ENCODE measurements around the gene PPP4R4.
A peak's percentile ranks its signal among the peaks of the same experiment; 100 is the strongest.
"Not testable (repeated sequence)": the region's sequence is repeated elsewhere in the genome, so short reads cannot be mapped to it uniquely, and the experiment has no call there.

Gene PPP4R4

DNA sequence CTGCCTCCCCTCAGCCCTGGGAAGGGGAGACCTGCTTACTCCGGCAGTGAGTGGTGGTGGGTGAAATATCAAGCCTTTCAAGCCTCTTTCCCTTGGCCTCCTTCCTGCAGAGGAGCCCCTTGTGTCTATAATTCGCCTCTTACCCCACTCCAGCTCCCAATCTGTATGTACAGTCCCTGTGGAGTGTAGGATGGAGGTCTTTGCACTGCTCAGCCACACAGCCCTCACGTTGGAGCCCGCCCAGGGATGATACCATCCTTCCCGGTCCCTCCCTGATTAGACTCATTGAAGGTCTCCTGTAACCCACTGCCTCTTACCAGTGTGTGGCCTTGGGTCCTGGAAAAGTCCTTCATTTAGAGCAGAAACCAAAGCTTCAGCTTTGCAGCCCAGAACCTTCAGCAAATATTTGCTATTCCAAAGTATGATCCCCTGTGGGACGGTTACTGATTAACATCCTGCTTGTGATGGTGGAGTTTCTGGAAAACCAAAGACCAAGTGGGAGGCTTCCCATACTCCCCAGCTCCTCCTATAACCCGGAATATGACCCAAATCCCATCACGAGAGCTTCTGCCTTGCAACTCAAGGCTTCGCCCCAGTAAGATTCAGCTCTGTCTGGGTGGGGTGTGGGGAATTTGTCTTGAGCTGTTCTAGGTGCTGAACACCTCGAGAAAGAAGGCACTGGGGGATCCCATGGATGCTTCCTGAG lies 118.9 kb downstream of the PPP4R4 start, which contains the start of gene SERPINA10:
SERPINA10 (minus strand) TSS at position 397 of the 706 bp plus-strand sequence. CDS start 2,675 bp downstream, outside the sequence.
- DNase-seq: no peak
- intact Hi-C loops (cut with DNase I): no loop called here

DNA sequence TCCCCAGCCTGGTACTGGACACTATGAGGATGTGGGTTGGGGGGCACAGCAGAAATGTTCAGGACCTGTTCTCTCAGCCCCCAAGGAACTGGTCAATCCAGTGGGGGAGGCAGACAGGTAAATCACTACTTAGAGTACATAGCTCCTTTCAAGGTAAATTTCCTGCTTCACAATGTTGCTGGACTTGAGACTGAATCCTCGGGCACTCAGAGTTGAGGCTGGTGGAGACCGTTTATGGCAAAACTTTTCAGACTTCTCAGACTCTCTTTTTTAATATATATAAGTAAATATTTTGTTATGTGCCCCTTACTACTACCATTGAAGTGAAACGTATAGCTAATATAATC lies 119.4 kb downstream of the PPP4R4 start:
- DNase-seq: no peak
- intact Hi-C loops (cut with DNase I): no loop called here

DNA sequence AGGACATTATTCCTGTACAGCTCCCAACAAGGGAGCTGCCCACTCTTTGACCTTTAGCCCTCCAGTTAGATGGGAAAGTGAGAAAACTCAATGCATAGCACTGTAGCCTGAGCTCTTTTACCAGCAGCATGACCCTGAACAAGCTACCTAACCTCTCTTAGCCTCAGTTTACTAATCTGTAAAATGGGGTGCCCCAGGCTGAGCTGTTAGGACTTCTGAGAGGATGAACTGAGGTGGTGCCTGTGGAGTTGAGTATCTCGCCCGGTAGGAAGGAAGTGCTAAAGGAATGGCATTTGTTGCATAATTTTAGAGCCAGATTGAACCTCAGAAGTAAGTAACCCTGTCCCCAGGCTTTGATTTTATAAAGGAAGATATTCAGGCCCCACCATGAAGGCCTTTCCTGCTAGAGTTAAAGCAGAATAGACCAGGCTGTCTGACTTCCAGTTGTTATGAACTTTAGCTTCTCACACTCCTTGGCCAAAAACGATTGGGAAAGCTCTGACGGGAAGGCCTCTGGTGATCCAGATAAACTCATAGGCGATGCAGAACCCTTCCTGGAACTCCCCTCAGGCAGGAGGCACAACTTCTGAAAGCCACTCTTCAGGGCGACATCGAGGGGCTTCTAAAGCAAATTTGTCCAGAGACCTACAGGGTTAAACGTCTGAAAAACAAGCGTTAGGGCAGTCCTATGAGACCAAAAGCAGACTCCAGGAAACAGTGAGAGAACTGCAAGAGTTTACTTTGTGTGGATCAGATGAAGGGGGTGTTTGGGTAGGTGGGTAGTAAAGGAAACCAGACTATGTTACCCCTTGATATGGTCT lies 121.4 kb downstream of the PPP4R4 start:
- DNase-seq: no peak
- intact Hi-C loops (cut with DNase I): no loop called here

DNA sequence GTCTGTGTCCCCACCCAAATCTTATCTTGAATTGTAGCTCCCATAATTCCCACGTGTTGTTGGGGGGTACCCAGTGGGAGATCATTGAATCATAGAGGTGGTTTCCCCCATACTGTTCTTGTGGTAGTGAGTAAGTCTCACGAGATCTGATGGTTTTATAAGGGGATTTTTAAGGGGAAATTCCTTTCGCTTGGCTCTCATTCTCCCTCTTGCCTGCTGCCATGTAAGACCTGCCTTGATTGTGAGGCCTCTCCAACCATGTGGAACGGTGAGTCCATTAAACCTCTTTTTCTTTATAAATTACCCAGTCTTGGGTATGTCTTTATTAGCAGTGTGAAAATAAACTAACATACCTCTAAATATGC lies 122.0 kb downstream of the PPP4R4 start:
- intact Hi-C loops (cut with DNase I); DNase-seq: not testable (repeated sequence)

DNA sequence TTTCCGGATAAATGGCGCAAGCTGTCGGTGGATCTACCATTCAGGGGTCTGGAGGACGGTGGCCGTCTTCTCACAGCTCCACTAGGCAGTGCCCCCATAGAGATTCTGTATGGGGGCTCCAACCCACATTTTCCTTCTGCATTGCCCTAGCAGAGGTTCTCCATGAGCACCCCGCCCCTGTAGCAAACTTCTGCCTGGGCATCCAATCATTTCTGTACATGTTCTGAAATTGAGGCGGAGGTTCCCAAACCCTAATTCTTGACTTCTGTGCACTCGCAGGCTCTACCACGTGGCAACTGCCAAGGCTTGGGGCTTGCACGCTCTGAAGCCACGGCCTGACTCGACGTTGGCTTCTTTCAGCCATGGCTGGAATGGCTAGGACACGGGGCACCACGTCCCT lies 124.0 kb downstream of the PPP4R4 start:
- intact Hi-C loops (cut with DNase I): no loop called here
- DNase-seq: no peak

DNA sequence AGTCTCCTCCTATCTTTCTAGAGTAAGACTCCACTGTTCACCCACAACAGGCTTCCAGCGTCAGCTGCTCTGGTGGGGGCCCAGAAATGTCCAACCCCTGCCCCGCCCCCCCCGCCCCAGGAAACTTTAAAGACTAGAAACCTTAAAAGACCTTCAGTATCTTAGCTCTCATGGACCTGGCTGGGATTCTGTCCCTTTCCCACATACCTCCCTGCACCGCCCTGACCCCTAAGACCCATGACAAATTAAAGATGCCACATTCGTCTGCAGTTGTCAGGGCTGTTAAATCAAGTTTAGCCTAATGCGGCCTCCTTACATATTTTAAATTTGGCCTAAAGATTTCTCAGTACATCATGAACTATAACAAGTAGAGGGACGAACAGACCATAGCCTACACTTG lies 129.0 kb downstream of the PPP4R4 start:
- peak in 1 of 42 donors; percentile 6 for DNase-seq
- intact Hi-C loops (cut with DNase I): no loop called here

DNA sequence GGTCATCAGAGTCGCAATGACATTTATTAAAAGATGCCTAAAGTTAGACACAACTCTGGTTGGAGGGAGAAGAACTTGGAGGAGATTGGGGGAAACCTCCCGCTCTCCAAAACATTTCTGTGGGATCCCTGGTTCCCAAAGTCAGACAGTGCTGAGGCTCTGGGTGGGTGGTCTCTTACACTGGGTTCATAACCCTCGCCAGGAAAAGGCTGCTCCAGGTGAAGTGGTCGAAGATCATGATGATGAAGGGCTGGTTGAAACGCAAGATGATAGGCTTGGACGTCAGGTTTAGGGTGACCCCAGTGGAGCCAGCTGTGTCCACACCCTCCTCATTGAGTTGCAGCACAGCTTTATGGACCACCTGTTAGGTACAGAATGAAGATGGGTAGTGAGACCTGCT lies 130.1 kb downstream of the PPP4R4 start:
- intact Hi-C loops (cut with DNase I): no loop called here

DNA sequence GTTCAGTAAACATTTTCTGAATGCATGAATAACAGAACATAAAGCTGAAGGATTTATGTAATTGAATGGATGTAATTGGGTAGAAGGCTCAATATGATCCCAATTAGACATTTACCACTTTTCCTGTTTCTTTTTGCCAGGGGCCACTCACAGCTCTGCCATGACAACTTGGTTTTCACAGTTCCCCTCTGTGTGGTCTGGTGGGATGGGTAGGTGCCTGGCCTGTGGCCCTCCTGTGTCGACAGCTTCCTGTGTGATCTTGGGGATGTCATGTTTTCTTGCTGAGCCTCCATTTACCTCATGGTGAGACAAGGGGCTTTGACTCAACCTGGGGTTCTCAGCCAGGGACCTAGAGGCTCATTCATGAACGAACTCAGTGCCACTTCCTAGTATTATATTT lies 131.5 kb downstream of the PPP4R4 start:
- DNase-seq: no peak
- intact Hi-C loops (cut with DNase I): no loop called here

More for the DNA sequence above, 130.1 kb downstream of the PPP4R4 start:
- no peak for DNase-seq

DNA sequence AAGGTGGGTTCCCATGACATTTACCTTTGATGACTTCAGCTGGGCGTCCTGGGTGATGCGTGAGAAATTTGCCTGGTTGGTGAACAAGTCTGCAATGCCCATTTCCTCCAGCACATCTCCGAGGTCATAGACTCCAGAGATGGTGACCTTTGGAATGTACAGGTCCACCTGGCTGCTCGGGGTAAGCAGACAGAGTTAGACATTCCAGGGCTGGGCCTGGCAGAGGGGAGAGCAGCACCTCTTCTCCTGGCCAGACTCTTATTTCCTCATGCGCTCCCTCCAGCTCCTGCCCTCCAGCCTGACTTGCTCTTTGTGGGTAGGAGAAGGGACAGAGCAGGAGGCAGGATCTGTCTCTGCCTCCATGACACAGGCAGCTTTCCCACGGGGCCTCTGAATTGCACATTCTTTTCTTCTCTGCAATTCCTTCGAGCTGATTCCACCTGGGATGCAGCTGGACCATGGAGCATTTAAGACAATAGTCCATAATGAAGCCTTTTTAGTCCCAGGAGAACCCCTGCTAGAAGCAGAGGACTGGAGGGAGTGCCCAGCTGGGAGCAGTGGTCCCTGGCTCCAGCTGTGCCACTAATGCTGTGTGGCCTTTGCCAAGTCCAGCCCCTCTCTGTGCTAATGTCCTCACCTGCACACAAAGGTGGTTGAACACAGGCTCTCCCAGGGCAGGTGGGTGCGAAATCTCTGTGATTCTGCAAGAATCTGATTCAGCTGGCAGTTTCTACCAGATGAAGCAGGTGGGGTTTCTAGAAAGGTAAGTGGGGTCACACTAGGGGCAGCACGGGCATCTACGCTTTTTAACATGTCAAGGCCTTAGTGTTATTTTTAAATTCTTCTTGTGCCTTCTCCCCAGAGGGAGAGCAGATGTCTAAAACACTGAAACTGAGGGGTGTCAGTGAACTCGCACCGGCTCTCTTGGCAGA lies 132.2 kb downstream of the PPP4R4 start:
- intact Hi-C loops (cut with DNase I): no loop called here
- DNase-seq: no peak

DNA sequence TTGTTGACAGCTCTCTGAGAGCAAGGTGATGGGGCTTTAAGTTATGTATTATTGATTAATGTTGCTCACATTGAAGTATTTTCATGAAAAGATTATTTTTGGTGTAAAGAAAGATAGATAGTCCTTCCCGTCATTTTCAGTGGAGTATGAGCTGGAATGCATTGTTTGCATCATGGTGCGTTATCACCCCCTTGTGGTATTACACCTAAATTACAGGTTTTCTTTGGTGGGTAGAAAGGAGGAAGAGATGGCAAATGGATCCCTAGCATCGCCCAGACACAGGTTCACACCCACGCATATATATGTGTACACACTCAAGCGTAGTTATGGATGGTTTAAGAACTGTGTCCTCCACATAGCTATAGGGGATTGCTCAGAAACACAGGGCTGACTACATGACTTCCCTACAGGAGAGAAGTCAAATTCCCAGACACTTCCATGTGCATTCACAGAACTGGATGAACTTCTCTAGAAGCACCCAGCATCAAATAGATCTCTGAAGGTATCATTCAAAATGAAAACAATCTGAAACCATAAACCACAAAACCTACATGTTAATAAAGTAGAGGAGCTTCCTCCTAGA lies 133.4 kb downstream of the PPP4R4 start:
- no peak for DNase-seq

DNA sequence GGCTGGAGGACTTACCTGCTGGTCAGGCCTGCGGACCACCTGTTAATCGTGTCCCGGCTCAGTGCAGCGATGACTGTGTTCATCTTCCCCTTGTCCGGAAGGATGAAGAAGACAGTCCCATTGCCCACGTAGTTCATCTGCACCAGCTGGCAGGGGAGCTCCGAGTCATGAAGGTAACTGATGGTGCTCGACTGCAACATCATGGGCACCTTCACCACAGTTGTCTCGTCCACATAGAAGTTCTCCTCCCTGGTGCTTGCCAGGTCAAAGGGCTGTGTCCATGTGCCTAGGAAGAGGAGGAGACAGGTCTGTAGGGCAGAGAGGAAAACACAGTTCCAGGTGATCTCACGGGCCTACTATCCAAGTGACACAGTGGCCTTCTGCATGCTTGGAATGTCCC lies 135.6 kb downstream of the PPP4R4 start:
- no peak for DNase-seq
- intact Hi-C loops (cut with DNase I): no loop called here

More for the DNA sequence above, 133.4 kb downstream of the PPP4R4 start:
- intact Hi-C loops (cut with DNase I): no loop called here

DNA sequence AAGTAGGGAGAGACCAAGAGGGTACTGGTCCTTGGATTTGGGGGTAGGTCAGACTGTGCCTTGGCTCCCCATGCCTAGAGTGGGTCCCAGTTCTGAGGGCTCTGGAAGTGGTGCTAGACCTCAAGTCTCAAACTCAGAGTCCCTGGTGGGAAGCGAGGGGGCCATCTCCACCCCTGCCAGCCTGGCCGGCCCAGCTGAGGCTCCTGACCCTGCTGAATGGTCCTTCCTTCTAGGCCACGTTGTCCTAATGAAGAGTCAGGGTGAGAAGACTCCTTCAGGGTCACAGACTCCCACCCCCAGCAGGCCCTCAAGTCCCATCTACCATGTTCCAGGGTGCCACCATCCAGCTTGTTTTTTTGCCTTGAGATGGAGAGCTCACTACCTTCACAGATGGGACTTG lies 136.1 kb downstream of the PPP4R4 start:
- DNase-seq: no peak
- intact Hi-C loops (cut with DNase I): no loop called here

DNA sequence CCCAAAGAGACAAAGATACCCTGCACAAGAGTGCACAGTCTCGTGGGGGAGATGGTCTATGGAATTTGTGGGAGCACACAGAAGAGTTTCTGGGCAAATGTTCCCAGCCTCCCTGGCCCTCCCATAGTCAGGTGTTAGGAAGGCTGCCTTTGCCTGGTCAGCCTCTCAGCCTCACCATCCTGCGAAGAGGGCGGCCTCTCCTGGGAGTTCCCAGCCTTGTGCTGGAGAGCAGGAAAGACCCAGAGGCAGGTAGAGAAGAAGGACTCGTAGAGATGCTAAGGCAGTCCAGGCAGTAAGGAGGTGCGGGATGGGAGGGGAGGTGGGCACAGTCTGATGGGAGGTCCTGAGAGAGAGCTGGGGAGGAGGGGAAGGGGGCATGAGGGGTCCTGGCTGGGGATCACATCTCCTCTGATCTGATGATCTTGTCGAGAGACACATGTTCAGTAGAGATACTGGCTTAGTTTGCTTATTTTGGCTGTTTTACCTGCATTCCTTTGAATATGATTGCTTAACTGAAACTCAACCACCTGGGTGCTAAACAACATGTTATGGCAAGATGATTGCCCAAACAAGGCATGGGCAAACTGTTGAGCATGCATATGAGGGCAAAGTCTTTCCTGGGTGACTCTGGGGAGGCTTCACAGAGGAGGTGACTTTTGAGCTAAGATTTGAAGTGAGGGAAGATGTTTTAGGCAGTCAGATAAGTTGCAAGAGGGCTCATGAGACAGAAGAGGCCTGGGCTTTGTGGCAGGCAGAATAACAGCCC lies 138.5 kb downstream of the PPP4R4 start:
- intact Hi-C loops (cut with DNase I): no loop called here
- no peak for DNase-seq

DNA sequence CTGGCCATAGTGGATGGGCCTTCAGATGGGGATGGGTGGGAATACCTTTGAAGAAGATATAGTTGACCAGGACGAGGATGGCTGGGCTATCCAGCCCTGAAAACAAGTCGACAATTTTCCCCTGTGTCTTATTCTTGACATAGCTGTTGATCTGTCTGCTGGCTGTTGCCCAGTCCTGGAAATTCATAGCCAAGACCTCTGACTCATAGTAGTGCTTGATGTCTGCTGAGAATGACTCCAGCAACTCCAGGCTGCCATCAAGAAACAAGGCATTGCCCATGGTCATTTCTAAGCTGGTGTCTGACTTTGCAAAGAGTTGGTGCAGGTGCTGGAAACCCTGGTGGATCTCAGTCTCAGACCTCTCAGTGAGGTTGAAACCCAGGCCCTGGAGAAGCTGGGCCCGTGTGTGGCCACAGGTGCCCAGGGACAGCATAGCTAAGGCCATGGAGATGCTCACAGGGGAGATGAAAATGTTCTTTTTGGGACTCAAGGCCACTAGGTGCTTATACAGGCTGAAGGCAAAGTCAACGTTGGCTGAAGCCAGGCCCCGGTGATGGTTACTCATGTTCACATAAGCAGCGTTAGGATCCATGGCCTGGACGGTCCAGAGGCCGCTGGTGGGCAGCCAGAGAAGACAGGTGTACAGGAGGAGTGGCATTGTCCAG lies 140.0 kb downstream of the PPP4R4 start:
- DNase-seq: no peak
- intact Hi-C loops (cut with DNase I): no loop called here

DNA sequence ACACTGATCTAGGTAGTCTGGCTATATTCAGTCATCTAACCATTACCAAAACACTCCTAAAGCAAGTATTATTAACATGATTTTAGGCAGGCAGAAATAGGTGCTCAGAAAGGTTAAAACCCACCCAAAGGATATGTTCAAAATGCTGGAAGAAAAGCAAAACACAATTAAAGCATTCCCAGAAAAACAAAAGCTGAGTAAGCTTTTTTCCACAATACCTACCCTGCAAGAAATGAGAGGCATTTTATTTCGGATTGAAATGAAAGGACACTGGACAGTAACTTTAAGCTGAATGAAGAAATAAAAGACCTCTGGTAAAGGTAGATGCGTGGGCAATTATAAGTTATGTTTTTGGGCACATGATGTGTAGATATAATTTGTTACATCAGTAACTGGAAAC lies 140.8 kb downstream of the PPP4R4 start:
- intact Hi-C loops (cut with DNase I): no loop called here

DNA sequence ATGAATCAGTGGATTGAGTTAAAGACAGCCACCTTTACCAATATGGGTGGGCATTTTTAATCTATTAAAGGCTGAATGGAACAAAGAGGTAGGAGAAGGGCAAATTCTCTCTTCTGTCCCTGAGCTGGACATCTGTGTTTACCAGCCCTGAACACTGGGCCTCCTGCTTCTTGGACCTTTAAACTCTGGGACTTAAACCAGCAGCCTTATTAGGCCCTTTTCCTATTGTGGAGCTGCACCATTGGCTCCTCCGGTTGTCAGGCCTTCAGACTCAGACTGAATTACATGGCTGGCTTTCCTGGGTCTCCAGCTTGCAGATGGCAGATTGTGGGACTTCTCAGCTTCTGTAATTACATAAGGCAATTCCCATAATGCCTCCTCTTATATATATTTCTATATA lies 142.6 kb downstream of the PPP4R4 start:
- intact Hi-C loops (cut with DNase I): no loop called here
- DNase-seq: no peak

More for the DNA sequence above, 140.8 kb downstream of the PPP4R4 start:
- no peak for DNase-seq

DNA sequence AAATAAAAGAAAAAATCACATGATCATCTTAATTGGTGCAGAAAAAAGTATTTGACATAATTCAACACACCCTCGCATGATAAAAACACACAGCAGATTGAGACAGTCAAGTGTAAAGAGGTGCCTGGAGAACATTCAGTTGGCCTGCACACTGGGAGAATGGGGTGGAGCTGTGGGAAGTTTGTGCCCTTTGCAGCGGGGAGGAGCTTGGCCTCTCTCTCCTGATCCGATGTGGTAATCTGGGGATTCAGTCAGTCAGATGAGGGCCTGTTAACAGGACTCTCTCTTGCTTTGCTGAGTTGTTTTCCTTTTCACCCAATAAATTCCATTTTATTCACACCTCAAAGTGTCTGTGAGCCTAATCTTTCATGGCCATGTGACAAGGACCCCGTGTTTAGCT lies 143.1 kb downstream of the PPP4R4 start:
- intact Hi-C loops (cut with DNase I): no loop called here
- no peak for DNase-seq

DNA sequence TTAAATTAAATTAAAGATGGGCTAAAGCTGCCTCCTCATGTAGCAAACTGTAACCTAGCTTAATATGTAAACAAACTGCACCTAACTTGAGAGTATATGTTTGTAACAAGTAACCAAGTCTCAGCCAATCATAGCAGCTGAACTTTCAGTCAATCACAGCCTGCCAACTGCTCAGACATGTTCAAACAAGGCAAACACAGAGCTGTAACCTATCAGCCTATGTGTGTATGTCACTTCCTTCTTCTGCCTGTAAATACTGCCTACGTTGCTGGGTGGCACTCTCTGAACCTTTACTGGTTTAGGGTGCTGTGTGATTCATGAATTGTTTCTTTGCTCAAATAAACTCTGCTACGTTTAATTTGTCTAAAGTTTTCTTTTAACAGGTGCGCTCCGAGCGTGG lies 146.1 kb downstream of the PPP4R4 start:
- peak in 1 of 42 donors; percentile 42 for DNase-seq
- intact Hi-C loops (cut with DNase I): no loop called here

Measured in head of caudate nucleus (tissue), 42 donors.